ENCODE measurements around the gene RUSC1.

RUSC1 gene

GRCh38 chr1:155272466-155273342 is 48.0 kb upstream of the RUSC1 start (continued):
- no peak for TF ChIP-seq ZNF707 (tag by site-specific recombination; IDR thresholded peaks at IDR 0.05)
- TF ChIP-seq ZNF211 (tag by site-specific recombination; IDR thresholded peaks at IDR 0.05; ENCODE audit: low read depth) = no peak
- TF ChIP-seq ZXDB (tag by site-specific recombination; IDR thresholded peaks at IDR 0.05) = 0 out of 2 replicates have a peak, but pooled peaks have one; percentile 66
- 0 out of 2 replicates have a peak, but pooled peaks have one; percentile 28 for TF ChIP-seq KLF16 (tag by site-specific recombination; IDR thresholded peaks at IDR 0.05)
- TF ChIP-seq WT1 (tag by site-specific recombination; IDR thresholded peaks at IDR 0.05) = peak; percentile 17; the same call in 1 of the 2 replicates
- no peak; the same call in 1 of the 2 replicates for TF ChIP-seq ZNF24 (tag by site-specific recombination; IDR thresholded peaks at IDR 0.05)
- TF ChIP-seq ZBTB48 (tag by site-specific recombination; IDR thresholded peaks at IDR 0.05) = peak; percentile 68
- peak; percentile 89 for TF ChIP-seq YY2 (tag by site-specific recombination; IDR thresholded peaks at IDR 0.05)
- no peak for TF ChIP-seq HOXD13 (CRISPR knock-in tag; IDR thresholded peaks at IDR 0.05; ENCODE audit: borderline replicate concordance)
- no peak for TF ChIP-seq ZBTB21 (tag by site-specific recombination; IDR thresholded peaks at IDR 0.05)
- no peak for TF ChIP-seq ZNF670 (tag by site-specific recombination; IDR thresholded peaks at IDR 0.05; ENCODE audit: low read depth)
- TF ChIP-seq ZSCAN16 (tag by site-specific recombination; IDR thresholded peaks at IDR 0.05) = no peak
- no peak for TF ChIP-seq ZNF121 (tag by site-specific recombination; IDR thresholded peaks at IDR 0.05)
- TF ChIP-seq ZNF513 (tag by site-specific recombination; IDR thresholded peaks at IDR 0.05) = no peak
- peak; percentile 61; the same call in 1 of the 2 replicates for TF ChIP-seq KLF8 (tag by site-specific recombination; IDR thresholded peaks at IDR 0.05)
- no peak for TF ChIP-seq ZNF677 (tag by site-specific recombination; IDR thresholded peaks at IDR 0.05)
- TF ChIP-seq ZNF555 (tag by site-specific recombination; conservative IDR thresholded peaks at IDR 0.05) = no peak
- no peak for TF ChIP-seq ZBTB1 (tag by site-specific recombination; IDR thresholded peaks at IDR 0.05)
- no peak for TF ChIP-seq GLIS2 (tag by site-specific recombination; IDR thresholded peaks at IDR 0.05)
- TF ChIP-seq AEBP2 (tag by site-specific recombination; IDR thresholded peaks at IDR 0.05; ENCODE audit: borderline replicate concordance) = no peak
- TF ChIP-seq SP7 (tag by site-specific recombination; IDR thresholded peaks at IDR 0.05) = no peak
- TF ChIP-seq ZNF501 (tag by site-specific recombination; IDR thresholded peaks at IDR 0.05) = 0 out of 2 replicates have a peak, but pooled peaks have one; percentile 22
- no peak for TF ChIP-seq ZNF112 (tag by site-specific recombination; IDR thresholded peaks at IDR 0.05)
- no peak for TF ChIP-seq OVOL3 (tag by site-specific recombination; IDR thresholded peaks at IDR 0.05)
- TF ChIP-seq ZNF792 (tag by site-specific recombination; IDR thresholded peaks at IDR 0.05) = no peak
- TF ChIP-seq ZNF558 (tag by site-specific recombination; IDR thresholded peaks at IDR 0.05) = no peak
- 0 out of 2 replicates have a peak, but pooled peaks have one; percentile 9 for TF ChIP-seq ZNF843 (tag by site-specific recombination; IDR thresholded peaks at IDR 0.05)
- no peak for TF ChIP-seq ZNF169 (tag by site-specific recombination; IDR thresholded peaks at IDR 0.05)
- no peak for TF ChIP-seq ZNF26 (tag by site-specific recombination; IDR thresholded peaks at IDR 0.05)
- no peak for TF ChIP-seq BCL6B (tag by site-specific recombination; IDR thresholded peaks at IDR 0.05)
- no peak for TF ChIP-seq ZNF488 (tag by site-specific recombination; IDR thresholded peaks at IDR 0.05)
- no peak for TF ChIP-seq ZSCAN23 (tag by site-specific recombination; IDR thresholded peaks at IDR 0.05)
- no peak for TF ChIP-seq MEIS1 (CRISPR knock-in tag; IDR thresholded peaks at IDR 0.05; ENCODE audit: borderline replicate concordance)
